Measurements from ENCODE around the gene PLCG2.
"Not testable (repeated sequence)": the region's sequence is repeated elsewhere in the genome, so short reads cannot be mapped to it uniquely, and the experiment has no call there.

The PLCG2 gene

DNA sequence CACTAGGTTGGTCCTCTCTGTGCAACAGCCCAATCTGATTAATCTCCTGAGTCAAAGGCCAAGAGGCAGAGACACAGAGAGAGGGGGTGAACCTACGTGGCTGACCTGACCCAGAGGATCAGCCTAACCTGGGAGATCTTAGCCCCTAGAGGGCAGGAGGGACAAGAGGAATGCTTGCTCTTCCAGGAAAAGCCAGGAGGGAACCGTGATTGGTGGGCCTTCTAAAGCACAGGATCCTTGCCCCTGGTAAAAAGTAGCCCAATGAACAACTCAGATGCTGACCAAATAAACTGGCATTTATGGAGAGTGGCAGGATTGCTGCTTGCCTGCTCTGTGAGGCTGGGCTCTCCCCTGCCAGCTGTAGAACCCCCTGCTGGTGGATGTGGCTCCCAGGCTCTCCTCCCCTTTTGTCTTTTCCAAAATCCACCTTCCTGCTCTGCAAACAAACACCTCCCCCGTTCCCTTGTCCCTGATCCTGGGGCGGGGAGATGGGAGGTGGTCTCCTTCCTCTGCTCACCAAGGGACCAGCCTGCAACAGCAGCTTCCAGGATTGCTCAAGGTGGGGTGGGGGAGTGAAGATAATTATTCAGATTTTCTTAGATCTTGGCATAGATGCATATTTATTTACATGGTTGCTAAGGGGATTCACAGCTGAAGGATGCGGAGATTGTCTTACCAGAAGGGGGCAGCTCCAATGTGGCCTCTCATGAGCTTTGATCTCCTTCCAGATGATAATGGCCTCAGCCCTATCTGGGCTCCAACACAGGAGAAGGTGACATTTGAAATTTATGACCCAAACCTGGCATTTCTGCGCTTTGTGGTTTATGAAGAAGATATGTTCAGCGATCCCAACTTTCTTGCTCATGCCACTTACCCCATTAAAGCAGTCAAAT, 160.3 kb downstream of the PLCG2 start:
- DNase-seq (ENCODE audit: low spot score) = no peak

DNA sequence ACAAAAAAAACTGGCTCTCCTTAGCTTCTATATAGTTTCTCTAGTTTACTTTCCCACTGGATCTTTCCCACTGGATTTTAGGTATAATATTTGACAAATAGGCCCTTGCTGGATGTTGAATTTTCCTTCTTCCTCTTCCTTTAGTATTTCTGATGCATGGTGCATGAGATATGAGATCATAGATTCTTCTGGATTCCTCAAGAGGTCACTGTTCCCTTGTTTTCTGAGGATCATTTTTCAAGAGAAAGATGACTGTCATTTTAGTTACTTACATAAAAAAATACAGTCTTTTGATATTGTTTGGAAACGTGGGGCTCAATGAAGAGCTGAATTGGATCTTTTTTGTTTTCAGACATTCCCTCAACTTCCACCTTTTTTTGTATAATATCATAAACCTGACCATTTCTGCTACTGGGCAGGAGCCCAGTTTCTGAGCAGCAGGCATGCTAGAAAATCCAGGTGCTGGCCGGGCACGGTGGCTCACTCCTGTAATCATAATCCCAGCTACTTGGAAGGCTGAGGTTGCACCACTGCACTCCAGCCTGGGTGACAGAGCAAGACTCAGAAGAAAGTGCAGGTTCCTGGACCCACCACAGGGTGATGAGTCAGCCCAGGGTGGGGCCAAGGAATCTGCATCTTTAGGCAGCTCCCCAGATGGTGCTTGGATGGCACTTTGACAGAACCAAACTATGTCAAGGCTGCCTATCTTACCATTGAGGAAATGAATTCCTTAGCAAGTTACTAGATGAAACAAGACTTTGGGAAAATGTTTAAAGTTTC, 161.9 kb downstream of the PLCG2 start:
- DNase-seq (ENCODE audit: low spot score) = no peak

DNA sequence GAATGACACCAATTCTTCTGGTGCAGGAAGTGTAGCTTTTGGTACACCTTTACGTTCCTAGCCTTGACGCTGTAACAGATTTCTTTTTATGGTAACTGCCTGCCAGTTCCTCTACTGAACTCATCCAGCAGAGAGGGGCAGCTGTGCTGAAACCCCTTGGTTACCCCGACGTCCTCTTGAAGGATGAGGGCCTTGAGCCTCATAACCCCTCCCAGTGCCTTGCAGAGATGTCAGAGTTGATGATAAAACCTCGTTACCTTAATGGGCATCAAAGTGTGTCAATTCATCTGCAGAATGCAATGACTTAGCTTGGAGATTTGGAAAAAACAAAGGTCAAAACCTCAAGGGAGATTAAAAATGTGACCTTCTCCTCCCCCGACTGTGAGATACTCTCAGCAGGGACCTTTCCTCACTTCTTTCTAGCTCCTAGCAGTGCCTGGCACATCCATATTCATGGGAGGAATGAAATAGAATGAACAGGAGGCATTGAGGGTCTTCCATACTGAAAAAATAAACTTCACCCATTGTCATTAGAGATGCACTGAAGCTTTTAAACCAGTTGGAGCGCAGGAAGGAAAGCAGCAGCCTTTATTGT, 163.0 kb downstream of the PLCG2 start:
- no peak for DNase-seq (ENCODE audit: low spot score)

DNA sequence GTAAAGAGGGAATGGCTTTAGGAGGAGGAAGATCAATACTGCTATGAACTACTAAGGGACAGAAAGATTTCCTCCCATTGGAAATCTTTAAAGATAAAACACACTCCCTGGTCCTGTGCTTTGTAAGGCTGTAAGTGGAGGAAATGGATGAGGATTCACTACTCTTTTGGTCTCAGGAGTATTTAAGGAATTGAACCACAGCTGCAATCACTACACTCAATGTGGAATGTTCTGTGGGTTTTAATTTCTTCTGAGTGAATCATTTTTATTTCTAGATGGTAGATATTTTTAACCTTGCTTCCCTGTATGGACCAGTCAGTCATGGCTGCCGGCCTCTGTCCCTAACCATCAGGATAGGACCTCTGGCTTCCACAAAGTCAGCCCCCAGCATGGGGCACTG, 166.6 kb downstream of the PLCG2 start:
- no peak for DNase-seq (ENCODE audit: low spot score)

DNA sequence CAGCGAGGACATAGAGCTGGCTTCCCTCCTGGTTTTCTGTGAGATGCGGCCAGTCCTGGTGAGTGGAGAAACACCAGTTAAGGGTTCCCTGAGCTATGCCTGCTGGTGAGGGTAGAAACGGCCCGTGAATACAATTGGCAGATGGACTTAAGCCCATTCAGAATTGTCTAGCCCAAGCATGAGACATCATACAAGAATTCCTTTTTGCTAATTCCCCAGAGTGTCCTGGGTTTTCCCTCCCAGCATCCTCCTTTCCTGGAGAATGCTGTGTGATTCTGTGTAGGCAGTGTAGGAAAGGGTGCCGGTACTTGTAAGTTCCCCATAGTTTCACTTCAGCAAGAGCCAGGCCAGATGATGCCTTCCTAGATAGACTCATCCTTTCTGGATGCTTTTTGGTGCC, 167.1 kb downstream of the PLCG2 start:
- DNase-seq (ENCODE audit: low spot score) = no peak

DNA sequence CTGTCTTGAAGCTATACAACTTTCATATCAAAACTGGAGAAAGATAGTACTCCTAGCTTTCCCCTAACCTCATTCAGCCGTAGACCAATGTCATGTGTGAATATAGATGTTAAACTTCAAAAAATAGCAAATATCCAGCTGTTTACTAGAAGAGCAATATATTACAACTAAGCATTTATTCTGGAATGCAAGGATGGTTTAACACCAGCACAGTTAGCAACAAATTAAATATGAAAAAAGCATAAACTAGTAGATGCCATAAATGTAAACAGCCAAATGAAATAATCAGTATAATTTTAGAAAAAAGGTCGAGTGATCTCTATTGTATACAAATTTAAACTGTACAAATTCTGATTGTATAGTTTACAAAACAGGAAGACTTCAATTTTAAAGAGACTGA, 172.5 kb downstream of the PLCG2 start:
- no peak for DNase-seq (ENCODE audit: low spot score)

DNA sequence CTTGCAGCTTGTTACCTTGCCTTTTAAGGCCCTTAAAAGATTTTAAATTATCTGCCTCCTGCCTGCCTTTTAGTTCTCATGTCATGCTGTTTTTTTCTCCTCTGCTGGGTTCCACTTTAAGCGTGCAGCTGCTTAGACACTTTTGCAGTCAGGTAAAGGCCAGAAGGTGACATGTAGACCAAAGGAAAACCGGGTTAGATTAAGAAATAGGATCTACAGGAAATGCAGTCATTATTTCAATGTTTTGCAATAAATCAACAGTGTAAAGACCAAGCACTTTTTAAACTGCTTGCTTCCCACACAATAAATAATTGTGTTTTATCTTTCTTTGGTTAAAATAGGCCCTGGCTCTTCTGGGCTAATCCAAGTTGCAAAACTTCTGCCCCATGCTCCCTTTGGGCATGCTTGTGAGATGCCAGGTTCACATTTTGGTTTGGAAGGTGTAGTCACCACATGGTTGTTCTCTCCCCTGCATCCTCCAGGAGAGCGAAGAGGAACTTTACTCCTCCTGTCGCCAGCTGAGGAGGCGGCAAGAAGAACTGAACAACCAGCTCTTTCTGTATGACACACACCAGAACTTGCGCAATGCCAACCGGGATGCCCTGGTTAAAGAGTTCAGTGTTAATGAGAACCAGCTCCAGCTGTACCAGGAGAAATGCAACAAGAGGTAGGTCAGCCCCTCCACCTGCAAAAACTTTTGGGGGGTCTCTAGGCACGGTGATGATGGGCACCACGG, 177.3 kb downstream of the PLCG2 start:
- no peak for DNase-seq (ENCODE audit: low spot score)

DNA sequence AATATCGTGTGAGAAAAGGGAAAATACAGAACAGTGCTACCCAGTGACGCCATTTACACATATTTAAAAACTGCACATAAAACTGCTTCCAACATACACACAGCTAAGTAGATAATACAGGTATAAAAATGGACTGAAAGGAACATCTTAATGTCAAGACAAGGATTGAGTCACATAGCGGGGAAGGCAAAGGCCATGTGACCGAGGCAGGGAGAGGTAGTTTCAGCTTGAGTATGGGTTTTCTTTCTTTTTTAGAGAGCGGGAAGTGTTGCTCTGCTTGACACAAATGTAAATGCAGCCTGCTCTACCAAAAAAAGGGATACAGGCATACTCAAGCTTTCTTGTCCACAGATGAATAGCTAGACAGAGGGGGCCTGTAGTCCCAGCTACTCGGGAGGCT, 185.7 kb downstream of the PLCG2 start:
- DNase-seq (ENCODE audit: low spot score) = no peak

DNA sequence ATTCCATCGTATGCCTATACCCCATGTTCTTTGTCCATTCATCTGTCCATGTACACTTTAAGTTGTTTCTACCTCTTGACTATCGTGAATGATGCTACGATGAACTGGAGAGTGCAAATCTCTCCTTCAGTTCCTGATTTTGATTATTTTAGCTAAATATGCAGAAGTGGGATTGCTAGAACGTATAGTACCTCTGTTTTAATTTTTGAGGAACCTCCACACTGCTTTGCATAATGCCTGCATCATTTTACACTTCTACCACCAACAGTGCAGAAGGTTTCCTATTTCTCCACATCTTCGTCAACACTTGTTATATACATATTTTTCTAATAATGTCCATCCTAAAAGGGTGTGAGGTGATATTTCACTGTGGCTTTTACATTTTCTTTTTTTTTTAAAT, 188.3 kb downstream of the PLCG2 start:
- DNase-seq (ENCODE audit: low spot score) = peak; percentile 23

DNA sequence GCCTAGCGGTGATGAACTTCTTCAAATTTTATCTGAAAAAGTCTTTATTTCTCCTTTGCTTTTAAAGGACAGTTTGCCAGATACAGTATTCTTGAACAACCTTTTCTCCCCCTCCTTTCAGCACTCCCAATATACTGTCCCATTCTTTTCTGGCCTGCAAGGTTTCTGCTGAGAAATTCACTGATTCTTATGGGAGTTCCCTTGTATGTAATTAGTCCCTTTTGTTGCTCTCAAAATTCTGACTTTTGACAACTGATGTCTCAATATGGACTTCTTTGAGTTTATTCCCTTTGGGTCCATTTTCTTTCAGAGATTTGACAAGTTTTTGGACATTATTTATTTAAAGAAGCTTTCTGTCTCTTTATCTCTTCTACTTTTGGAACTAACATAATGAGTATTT, 192.8 kb downstream of the PLCG2 start:
- DNase-seq (ENCODE audit: low spot score) = no peak

DNA sequence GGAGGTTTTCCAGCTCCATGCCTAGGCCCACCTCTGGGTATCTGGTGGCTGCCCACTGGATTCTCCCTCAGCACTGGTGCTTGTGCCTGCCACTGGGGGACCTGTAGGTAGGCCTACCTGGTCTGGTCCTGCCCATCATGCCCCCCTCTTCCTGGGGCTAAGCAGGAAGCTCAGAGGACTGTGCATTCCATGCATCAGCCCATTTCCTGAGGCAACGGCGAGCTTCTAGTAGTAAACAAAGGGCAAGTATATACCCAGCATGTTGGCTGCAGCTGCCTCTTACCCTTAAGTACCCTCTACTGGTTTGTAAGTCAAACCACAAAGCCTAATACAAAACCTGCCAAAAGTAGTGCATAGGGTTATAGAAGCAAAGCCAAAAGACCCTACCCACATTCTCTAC, 194.6 kb downstream of the PLCG2 start:
- DNase-seq (ENCODE audit: low spot score) = no peak

DNA sequence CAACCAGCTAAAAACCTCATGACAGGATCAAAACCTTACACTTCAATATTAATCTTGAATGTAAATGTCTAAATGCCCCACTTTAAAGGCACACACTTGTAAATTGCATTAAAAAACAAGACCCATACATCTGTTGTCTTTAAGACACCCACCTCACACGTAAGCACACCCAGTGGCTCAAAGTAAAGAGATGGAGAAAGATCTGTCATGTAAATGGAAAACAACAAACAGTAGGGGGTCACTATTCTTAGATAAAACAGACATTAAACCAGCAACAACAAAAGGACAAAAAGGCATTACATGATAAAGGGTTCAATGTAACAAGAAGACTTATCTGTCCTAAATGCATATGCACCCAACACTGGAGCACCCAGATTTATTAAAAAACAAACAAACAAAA, 196.5 kb downstream of the PLCG2 start:
- DNase-seq (ENCODE audit: low spot score) = no peak

DNA sequence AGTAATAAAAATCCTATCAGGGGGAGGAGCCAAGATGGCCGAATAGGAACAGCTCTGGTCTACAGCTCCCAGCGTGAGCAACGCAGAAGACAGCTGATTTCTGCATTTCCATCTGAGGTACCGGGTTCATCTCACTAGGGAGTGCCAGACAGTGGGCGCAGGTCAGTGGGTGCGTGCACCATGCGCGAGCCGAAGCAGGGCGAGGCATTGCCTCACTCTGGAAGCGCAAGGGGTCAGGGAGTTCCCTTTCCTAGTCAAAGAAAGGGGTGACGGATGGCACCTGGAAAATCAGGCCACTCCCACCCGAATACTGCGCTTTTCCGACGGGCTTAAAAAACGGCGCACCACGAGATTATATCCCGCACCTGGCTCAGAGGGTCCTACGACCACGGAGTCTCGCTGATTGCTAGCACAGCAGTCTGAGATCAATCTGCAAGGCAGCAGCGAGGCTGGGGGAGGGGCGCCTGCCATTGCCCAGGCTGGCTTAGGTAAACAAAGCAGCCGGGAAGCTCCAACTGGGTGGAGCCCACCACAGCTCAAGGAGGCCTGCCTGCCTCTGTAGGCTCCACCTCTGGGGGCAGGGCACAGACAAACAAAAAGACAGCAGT, 198.3 kb downstream of the PLCG2 start:
- not testable (repeated sequence) for DNase-seq (ENCODE audit: low spot score)

DNA sequence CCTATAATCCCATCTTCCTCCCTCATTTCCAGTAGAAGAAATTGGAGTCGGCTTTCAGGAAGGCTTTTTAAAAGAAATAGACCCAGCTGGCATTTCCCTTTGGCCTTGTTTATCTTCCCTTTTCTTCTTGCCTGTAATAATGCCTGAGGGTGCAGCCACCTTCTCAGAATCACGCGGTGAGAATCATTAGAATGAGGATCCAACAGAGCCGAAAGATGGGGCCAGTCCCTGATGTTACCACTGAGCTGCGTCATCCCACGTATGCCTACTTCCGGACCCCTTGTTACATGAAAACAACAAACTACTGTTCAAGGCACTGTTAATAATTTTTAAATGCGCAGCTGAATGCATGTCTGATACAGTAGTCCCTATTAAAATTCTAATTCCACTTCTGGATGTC, 208.0 kb downstream of the PLCG2 start:
- no peak for DNase-seq (ENCODE audit: low spot score)

DNA sequence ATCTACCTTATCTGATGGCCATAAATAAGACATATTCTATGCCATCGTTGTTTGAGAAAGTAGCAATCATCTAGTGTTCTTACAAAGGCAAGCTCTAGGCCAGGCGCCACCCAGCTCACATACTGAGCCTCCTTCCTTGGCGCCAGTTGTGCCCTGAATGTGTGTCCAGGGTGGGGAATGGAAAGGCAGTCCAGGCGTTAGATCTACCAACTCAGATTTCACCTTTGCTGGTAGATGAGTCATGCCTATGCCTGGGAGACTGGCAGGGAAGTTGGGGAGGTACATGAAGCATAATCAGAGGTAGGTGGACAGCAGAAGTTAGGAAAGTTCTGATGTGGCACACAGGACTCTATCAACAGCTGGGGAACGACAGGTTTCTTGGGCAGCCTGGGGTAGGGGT, 208.6 kb downstream of the PLCG2 start:
- no peak for DNase-seq (ENCODE audit: low spot score)

DNA sequence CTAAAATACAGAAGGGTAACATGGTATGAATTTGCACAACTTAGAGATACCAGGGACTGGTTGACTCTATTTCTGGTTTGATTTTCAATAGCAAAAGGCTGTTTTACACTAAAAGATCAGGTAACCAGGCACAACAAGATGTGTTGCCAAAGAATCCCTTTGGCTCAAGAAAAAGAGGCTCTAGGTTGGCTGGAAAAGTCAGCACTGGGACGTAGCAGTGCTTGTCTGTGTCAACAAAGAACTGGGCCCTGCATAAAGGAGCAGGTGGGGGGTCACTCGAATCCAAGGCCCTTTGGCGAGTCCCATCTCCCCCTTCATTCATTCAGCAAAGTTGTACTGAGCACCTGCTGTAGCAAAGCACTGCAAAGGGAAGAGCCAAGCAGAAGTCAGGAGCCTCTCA, 213.8 kb downstream of the PLCG2 start:
- DNase-seq (ENCODE audit: low spot score) = no peak

DNA sequence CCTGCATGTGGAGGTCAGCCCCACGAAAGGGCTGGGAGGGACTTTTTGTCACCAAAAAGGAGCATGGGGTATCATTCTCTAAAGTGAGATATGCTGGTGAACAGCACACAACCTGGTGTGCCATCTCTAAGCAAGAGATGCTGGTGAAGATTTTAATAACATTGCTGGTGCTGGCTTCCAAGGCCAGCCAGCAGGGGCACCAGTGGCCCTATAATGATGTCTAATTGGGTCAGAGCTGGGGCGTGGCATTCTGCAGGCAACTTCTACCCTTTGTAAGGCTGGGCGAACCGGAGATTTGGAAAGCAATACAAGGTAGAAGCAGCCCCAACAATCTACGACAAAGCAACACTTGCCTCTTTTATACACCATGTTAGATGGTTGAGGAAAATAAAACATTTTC, 215.4 kb downstream of the PLCG2 start:
- DNase-seq (ENCODE audit: low spot score) = peak; percentile 44

DNA sequence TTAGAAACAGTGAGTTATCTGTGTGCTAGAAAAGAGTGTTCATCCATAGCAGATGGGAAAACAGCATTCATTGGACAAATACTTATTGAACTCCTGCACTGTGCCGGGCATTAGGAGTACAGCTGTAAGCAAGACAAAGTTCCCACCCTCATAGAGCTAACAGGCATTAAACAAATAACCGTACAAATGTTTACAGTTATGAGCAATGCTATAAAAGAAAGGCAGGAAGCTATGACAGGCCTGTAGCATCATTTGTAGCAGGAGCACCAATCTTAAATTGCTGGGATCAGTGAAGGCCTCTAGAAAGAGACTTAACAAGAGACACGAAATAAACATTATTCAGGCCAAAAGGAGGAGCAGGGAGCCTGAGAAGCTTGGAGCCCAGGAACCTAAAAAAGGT, 216.6 kb downstream of the PLCG2 start:
- no peak for DNase-seq (ENCODE audit: low spot score)

DNA sequence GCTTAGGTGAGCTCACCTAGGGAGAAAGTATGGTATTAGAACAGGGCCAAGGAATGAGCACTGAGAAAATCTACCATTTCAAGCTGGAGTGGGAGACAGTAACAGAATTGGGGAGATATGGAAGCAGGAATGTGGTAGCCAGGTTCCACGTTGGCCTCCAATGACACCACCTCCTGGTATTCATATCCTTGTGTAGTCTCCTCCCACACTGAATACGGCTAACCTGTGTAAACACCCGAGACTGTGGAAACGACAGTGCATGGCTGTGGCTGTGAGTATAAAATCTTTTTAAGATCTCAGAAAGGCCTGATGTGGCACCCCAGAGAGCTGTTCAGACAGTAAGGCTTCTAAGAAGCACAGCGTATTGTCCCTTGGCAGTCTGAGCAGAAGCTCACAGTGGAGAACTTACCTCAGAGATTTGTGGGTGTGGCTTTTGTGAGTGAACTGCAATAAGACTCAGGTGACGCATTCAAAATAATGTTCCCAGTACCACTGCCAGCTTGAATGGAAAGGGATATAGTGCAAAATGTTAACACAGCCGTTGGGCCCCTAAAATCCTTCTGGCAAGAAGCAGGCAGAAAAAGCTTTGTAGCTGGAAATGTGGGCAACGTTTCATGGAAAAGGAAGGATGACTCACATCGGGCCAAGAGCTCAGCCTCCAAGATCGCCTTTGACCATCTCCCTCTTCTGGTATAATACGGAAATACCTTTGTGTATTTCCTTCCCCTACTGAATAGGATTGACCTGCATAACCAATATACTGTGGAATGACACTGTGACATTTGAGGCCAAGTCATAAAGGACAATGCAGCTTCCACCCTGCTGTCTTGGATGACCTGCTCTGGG, 217.8 kb downstream of the PLCG2 start:
- DNase-seq (ENCODE audit: low spot score) = no peak

DNA sequence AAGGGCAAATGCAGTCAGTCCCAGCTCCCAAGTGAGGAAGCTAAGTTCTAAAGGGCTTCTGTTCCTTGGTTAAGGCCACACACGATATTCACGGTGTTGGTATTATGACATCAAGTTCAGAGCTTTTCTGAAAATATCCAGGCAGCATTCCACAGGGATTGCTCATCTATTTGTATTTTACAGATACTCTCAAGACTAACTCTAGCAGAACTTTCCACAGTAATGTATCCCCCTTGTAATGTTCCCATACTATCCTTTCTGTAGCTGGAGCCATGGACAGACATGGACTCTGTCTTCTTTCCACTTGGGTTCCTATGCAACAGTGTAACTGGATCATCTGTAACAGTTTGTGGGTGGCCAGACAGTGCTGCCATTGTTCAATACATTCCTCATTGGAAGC, 218.6 kb downstream of the PLCG2 start:
- no peak for DNase-seq (ENCODE audit: low spot score)

DNA sequence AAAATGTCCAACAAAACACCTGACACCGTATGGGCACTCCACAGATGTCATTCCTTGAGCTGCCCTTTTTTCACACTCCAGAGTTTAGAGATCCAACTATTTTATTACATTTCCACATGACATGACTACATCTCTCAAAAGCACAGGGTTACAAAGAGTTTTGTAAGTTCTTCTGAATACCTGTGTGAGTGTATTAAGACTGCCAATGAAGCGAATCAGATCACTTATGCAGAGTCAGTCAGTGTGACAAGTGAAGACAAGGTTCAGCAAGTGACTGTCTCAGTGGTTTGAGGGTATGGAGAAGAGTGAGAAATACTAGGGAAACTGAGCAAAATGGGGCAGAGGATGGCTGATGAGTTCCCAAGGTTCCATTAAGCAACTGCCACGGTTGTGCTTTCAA, 223.7 kb downstream of the PLCG2 start:
- no peak for DNase-seq (ENCODE audit: low spot score)
